HCT116 (cell line): ENCODE results near the gene SELENON. TPM values are rescaled to one million over a fixed set of nuclear protein-coding genes. Genes with fewer than 3 reads are reported as not detected.

Source experiments
- ATAC-seq: fragments of 200-7000 bp; cut with Tn5 transposase; 2 replicates; pipeline ENCODE4 v1.9.1; 2020; ENCODE audit warnings: mild to moderate bottlenecking, moderate library complexity
- BruUV-seq: library from RNA; stranded (reverse); fragments of 400-500 nt; replicated peaks from 2 replicates; lab custom pipeline; 2021; lab: Mats Ljungman, UMichigan
- CTCF ChIA-PET: fragments of 300-600 bp; sonication (Branson Sonifier 250); formaldehyde crosslinking; loops from one replicate; lab custom pipeline; 2021; ENCODE audit warnings: antibody characterized with exemption; lab: Charles Lee
- POLR2A ChIA-PET: fragments of 300-600, 350-600 bp; sonication (Branson Sonifier 250); formaldehyde crosslinking; loops from one replicate; lab custom pipeline; 2021; ENCODE audit warnings: antibody characterized with exemption; lab: Charles Lee
- RAD21 ChIA-PET, 2 experiments: fragments of 300-600 bp; sonication (Branson Sonifier 250); formaldehyde crosslinking; loops; one replicate each; lab custom pipeline; 2023; ENCODE audit warnings: low total read pairs in 2 of 2; ENCODE audit not compliant: uncharacterized antibody in 2 of 2, unreplicated experiment in 2 of 2, low non-redundant PET in 1 of 2; lab: Charles Lee
- DNase-seq: peaks from one replicate; pipeline ENCODE4 v3.0.0-alpha.2; 2010; ENCODE audit warnings: low read depth, low spot score
- H2AFZ ChIP-seq: fragments of 200-600 bp; shearing (Covaris generic), sonication (generic); 2 replicates; pipeline ENCODE4 v1.6.1; 2017; ENCODE audit warnings: low read depth, mixed run types, mixed read lengths, antibody characterized with exemption, low read length; ENCODE audit not compliant: poor library complexity, severe bottlenecking
- H3K27ac ChIP-seq: 2 replicates; pipeline ENCODE4 v1.5.1; 2012; ENCODE audit warnings: low read depth, low read length
- H3K27me3 ChIP-seq: fragments of 200-600 bp; sonication (generic); 2 replicates; pipeline ENCODE4 v1.6.1; 2016; ENCODE audit warnings: mixed run types, low read length, mixed read lengths; ENCODE audit not compliant: insufficient read depth
- H3K36me3 ChIP-seq, 2 experiments: fragments of 200-500 bp in 1 of 2; fragments of 200-600 bp in 1 of 2; sonication (Bioruptor generic) in 1 of 2; sonication (generic) in 1 of 2; 2 replicates each; pipeline versions ENCODE4 v1.5.1 to v1.6.1; 2014 to 2016; ENCODE audit warnings: low read length in 2 of 2, inconsistent platforms in 1 of 2, mixed read lengths in 1 of 2, mixed run types in 1 of 2; ENCODE audit not compliant: insufficient read depth in 2 of 2, control insufficient read depth in 1 of 2
- H3K4me1 ChIP-seq, 2 experiments: fragments of 200-600 bp in 1 of 2; sonication (generic) in 1 of 2; 2 replicates each; pipeline versions ENCODE4 v1.5.1 to v1.6.1; 2012 to 2017; ENCODE audit warnings: low read length in 2 of 2, inconsistent platforms in 1 of 2, mild to moderate bottlenecking in 1 of 2, mixed read lengths in 1 of 2, mixed run types in 1 of 2, moderate library complexity in 1 of 2; ENCODE audit not compliant: insufficient read depth in 2 of 2, control insufficient read depth in 1 of 2
- H3K4me2 ChIP-seq: fragments of 200-600 bp; sonication (generic); 2 replicates; pipeline ENCODE4 v1.6.1; 2017; ENCODE audit warnings: mixed run types, low read length, mixed read lengths
- H3K4me3 ChIP-seq, 2 experiments: fragments of 200-600 bp in 1 of 2; sonication (generic) in 1 of 2; replicated peaks in 1 of 2; 2 replicates each; pipeline ENCODE4 v1.5.1; 2011 to 2016; ENCODE audit warnings: low read length in 2 of 2, control low read depth in 1 of 2, low read depth in 1 of 2, mild to moderate bottlenecking in 1 of 2, mixed read lengths in 1 of 2, mixed run types in 1 of 2
- H3K79me2 ChIP-seq: fragments of 200-600 bp; sonication (generic); 2 replicates; pipeline ENCODE4 v1.6.1; 2017; ENCODE audit warnings: mild to moderate bottlenecking, mixed run types, low read length, moderate library complexity, mixed read lengths; ENCODE audit not compliant: insufficient read depth
- H3K9ac ChIP-seq: fragments of 200-600 bp; sonication (generic); 2 replicates; pipeline ENCODE4 v1.6.1; 2016; ENCODE audit warnings: low read length, mixed read lengths
- H3K9me2 ChIP-seq: fragments of 200-600 bp; sonication (generic), shearing (Covaris generic); 2 replicates; pipeline ENCODE4 v1.6.1; 2017; ENCODE audit warnings: mixed run types, mild to moderate bottlenecking, moderate library complexity; ENCODE audit not compliant: insufficient read depth
- H3K9me3 ChIP-seq, 2 experiments: fragments of 200-500 bp in 1 of 2; fragments of 200-600 bp in 1 of 2; sonication (Bioruptor generic) in 1 of 2; sonication (generic) in 1 of 2; 2 replicates each; pipeline ENCODE4 v1.6.1; 2014 to 2017; ENCODE audit warnings: low read length in 2 of 2, mixed read lengths in 2 of 2, inconsistent platforms in 1 of 2, low read depth in 1 of 2, mild to moderate bottlenecking in 1 of 2, mixed run types in 1 of 2, moderate library complexity in 1 of 2; ENCODE audit not compliant: control insufficient read depth in 1 of 2, insufficient read depth in 1 of 2
- H4K20me1 ChIP-seq: fragments of 200-600 bp; sonication (generic), shearing (Covaris generic); 2 replicates; pipeline ENCODE4 v1.6.1; 2017; ENCODE audit warnings: mixed run types, mild to moderate bottlenecking, moderate library complexity; ENCODE audit not compliant: insufficient read depth
- CEBPB ChIP-seq: IDR thresholded peaks from 2 replicates; pipeline ENCODE4 v1.6.1; 2012; ENCODE audit warnings: low read depth
- CTCF ChIP-seq, 3 experiments: fragments of 200-600 bp in 1 of 3; sonication (generic) in 1 of 3; IDR thresholded peaks in 2 of 3; conservative IDR thresholded peaks in 1 of 3; 2 replicates each; pipeline ENCODE4 v1.5.1; 2012 to 2017; ENCODE audit warnings: low read depth in 2 of 3, low read length in 2 of 3, antibody characterized with exemption in 1 of 3, borderline replicate concordance in 1 of 3, control low read depth in 1 of 3, mild to moderate bottlenecking in 1 of 3, mixed read lengths in 1 of 3, mixed run types in 1 of 3, moderate library complexity in 1 of 3; ENCODE audit not compliant: insufficient read depth in 1 of 3
- EGR1 ChIP-seq: IDR thresholded peaks from 2 replicates; pipeline ENCODE4 v1.6.1; 2012; ENCODE audit warnings: low read depth
- EZH2phosphoT487 ChIP-seq: fragments of 200-600 bp; IDR thresholded peaks from 2 replicates; pipeline ENCODE4 v1.6.1; 2018; ENCODE audit warnings: antibody characterized with exemption, borderline replicate concordance
- FOSL1 ChIP-seq: IDR thresholded peaks from 2 replicates; pipeline ENCODE4 v1.6.1; 2012; ENCODE audit warnings: low read depth
- JUND ChIP-seq: IDR thresholded peaks from 2 replicates; pipeline ENCODE4 v1.6.1; 2012
- POLR2A ChIP-seq: IDR thresholded peaks from 2 replicates; pipeline ENCODE4 v1.7.0; 2011; ENCODE audit warnings: borderline replicate concordance; ENCODE audit not compliant: insufficient read depth, insufficient read length; ENCODE audit errors: extremely low read depth
- SIN3A ChIP-seq: IDR thresholded peaks from 2 replicates; pipeline ENCODE4 v1.6.1; 2012; ENCODE audit warnings: low read depth
- TCF7L2 ChIP-seq: IDR thresholded peaks from 2 replicates; pipeline ENCODE4 v1.7.0; 2011; ENCODE audit warnings: borderline replicate concordance, inconsistent platforms; ENCODE audit not compliant: insufficient read depth, insufficient read length; ENCODE audit errors: extremely low read depth
- YY1 ChIP-seq: IDR thresholded peaks from 2 replicates; pipeline ENCODE4 v1.6.1; 2011; ENCODE audit warnings: low read length, low read depth, moderate library complexity, mild to moderate bottlenecking; ENCODE audit not compliant: insufficient replicate concordance; ENCODE audit errors: extremely low read depth
- ZBTB33 ChIP-seq: IDR thresholded peaks from 2 replicates; pipeline ENCODE4 v1.6.1; 2011; ENCODE audit warnings: mild to moderate bottlenecking, low read length, moderate library complexity; ENCODE audit not compliant: insufficient replicate concordance; ENCODE audit errors: extremely low read depth
- intact Hi-C: fragments of 100-400 bp; cut with micrococcal nuclease; formaldehyde crosslinking; loops from 2 replicates; pipeline ENCODE4 v1.10.0; 2022
- total RNA-seq: library from RNA; stranded (reverse); gene quantifications from one replicate; pipeline ENCODE4 v1.2.1, GENCODE V29; 2021; ENCODE audit not compliant: unreplicated experiment
- TF ChIP-seq, protein P1 (sequence below): IDR thresholded peaks from 2 replicates; pipeline ENCODE4 v1.6.1; 2012

SELENON gene
- total RNA-seq, 1 experiment from 2014 or later, result 85.1 TPM

DNA sequence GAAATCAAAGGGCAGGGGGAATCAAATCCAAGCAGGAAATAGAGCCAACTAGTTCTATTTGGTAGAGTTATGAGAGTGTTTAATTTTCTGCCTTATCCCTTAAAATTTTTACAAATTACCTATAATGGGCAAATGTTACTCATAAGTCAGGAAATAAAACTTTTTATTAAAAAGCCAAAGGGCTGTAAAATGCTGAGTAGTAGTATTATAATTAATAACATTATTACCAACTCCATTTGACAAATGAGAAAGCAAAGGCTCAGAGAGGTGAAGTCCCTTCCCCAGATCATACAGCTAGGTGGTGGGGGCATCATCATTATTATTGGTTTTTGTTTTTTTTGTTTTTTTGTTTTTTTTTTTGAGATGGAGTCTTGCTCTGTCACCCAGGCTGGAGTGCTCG is 3.4 kb downstream of the SELENON start:
- no peaks in the 10 kb centered on the region for H3K9me3 ChIP-seq
- POLR2A ChIA-PET, result no interaction called here
- no peak overlapping the region for H2AFZ ChIP-seq
- no peaks in the 10 kb centered on the region for H3K27me3 ChIP-seq
- TF ChIP-seq SIN3A (no peak), ZBTB33 (no peak), EZH2phosphoT487 (no peak), CTCF (IDR thresholded peaks at IDR 0.05 in 2 of 3, conservative IDR thresholded peaks at IDR 0.05 in 1 of 3; ENCODE audit: borderline replicate concordance in 1 of 3, insufficient read depth in 1 of 3, low read depth in 2 of 3, low read length in 2 of 3) (no peak), JUND (no peak), POLR2A (no peak), CEBPB (no peak), FOSL1 (no peak), YY1 (no peak), TCF7L2 (no peak), EGR1 (no peak)
- TF ChIP-seq, protein P1, sequence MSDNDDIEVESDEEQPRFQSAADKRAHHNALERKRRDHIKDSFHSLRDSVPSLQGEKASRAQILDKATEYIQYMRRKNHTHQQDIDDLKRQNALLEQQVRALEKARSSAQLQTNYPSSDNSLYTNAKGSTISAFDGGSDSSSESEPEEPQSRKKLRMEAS, result no peak
- TF ChIP-seq, all 23 proteins: peak for 0
- H3K4me3 ChIP-seq, result no peak overlapping the region
- no peaks in the 10 kb centered on the region for H3K79me2 ChIP-seq
- H3K9me2 ChIP-seq, result no peaks in the 10 kb centered on the region
- RAD21 ChIA-PET, result no interaction called here
- DNase-seq (no peak), ATAC-seq (no peak)
- H3K27ac ChIP-seq, result no peak overlapping the region
- intact Hi-C loops, result no loop called here
- H3K4me1 ChIP-seq, result peaks cover 5 to 13% of the 10 kb centered on the region in 2 experiments; a peak in 3 of 4 replicates
- BruUV-seq, result no TSS peak
- no peaks in the 10 kb centered on the region for H4K20me1 ChIP-seq
- H3K36me3 ChIP-seq, result no peaks in the 10 kb centered on the region
- CTCF ChIA-PET, result no interaction called here
- H3K9ac ChIP-seq, result no peak overlapping the region
- H3K4me2 ChIP-seq, result no peak overlapping the region
